Transverse colon (tissue), 3 donors: Measurements from ENCODE around the gene NKPD1.

Source experiments
- CTCF ChIP-seq, 5 experiments: fragments of 200-600 bp in 3 of 5; fragments of 450-650 bp in 2 of 5; sonication (generic) in 3 of 5; IDR thresholded peaks; 1 replicate in 2 of 5; 2 replicates in 3 of 5; pipeline ENCODE4 v1.5.1; 2016 to 2017; ENCODE audit warnings: antibody characterized with exemption in 5 of 5, inconsistent platforms in 3 of 5, mild to moderate bottlenecking in 2 of 5, moderate library complexity in 1 of 5
- EP300 ChIP-seq: sonication (generic); formaldehyde crosslinking; IDR thresholded peaks from one replicate; pipeline ENCODE4 v1.6.1; 2017; ENCODE audit warnings: antibody characterized with exemption, low read depth
- POLR2A ChIP-seq: fragments of 450-650 bp; IDR thresholded peaks from one replicate; pipeline ENCODE4 v1.6.1; 2016; ENCODE audit warnings: antibody characterized with exemption, mild to moderate bottlenecking, moderate library complexity

- TF ChIP-seq CTCF (IDR thresholded peaks at IDR 0.05): no peak
- no peak for TF ChIP-seq POLR2A
- no peak for TF ChIP-seq EP300
Measured at GRCh38 chr19:45118106-45118505, 42.7 kb downstream of the NKPD1 start.
